RWPE2 (cell line): ENCODE measurements around the gene ATP7A.

Experiments
- ATAC-seq: fragments of 200-7000 bp; cut with Tn5 transposase; 3 replicates; pipeline ENCODE4 v1.9.1; 2021; ENCODE audit warnings: low read depth
- DNase-seq: peaks from one replicate; pipeline ENCODE4 v3.0.0-alpha.2; 2020; ENCODE audit warnings: low spot score
- H3K27ac ChIP-seq: fragments of 450-650 bp; 2 replicates; pipeline ENCODE4 v1.5.1; 2017; ENCODE audit warnings: mild to moderate bottlenecking; ENCODE audit not compliant: poor library complexity, severe bottlenecking
- H3K27me3 ChIP-seq: fragments of 250-450 bp; sonication (Bioruptor Pico); 2 replicates; pipeline ENCODE4 v1.5.1; 2021; ENCODE audit warnings: mild to moderate bottlenecking, moderate library complexity; ENCODE audit not compliant: insufficient read depth, poor library complexity, severe bottlenecking
- H3K36me3 ChIP-seq: fragments of 250-450 bp; sonication (Bioruptor Pico); 2 replicates; pipeline ENCODE4 v1.5.1; 2020; ENCODE audit warnings: low read depth, mild to moderate bottlenecking, moderate library complexity
- H3K4me1 ChIP-seq: fragments of 250-450 bp; sonication (Bioruptor Pico); 2 replicates; pipeline ENCODE4 v1.5.1; 2021; ENCODE audit warnings: mild to moderate bottlenecking, moderate library complexity; ENCODE audit not compliant: insufficient read depth, poor library complexity, severe bottlenecking
- H3K4me3 ChIP-seq: fragments of 250-450 bp; sonication (Bioruptor Pico); 2 replicates; pipeline ENCODE4 v1.5.1; 2021; ENCODE audit warnings: mild to moderate bottlenecking, moderate library complexity; ENCODE audit not compliant: severe bottlenecking
- H3K9me3 ChIP-seq: fragments of 250-450 bp; sonication (Bioruptor Pico); 2 replicates; pipeline ENCODE4 v1.5.1; 2021; ENCODE audit warnings: mild to moderate bottlenecking, moderate library complexity; ENCODE audit not compliant: severe bottlenecking
- CTCF ChIP-seq: fragments of 450-650 bp; IDR thresholded peaks from one replicate; pipeline ENCODE4 v1.5.1; 2017; ENCODE audit warnings: mild to moderate bottlenecking, moderate library complexity; ENCODE audit not compliant: poor library complexity, severe bottlenecking

The ATP7A gene

GRCh38 chrX:77894921-77895886 is 15.3 kb upstream of the ATP7A start, which contains the start of gene MAGT1:
TSS of gene MAGT1 (minus strand) at chrX:77895435. CDS start at chrX:77895410, 25 bp downstream.
- ATAC-seq (peak; percentile 89), DNase-seq (peak; percentile 91)
- no peak for TF ChIP-seq CTCF

GRCh38 chrX:77899081-77899828 is 11.2 kb upstream of the ATP7A start, which contains the start of gene COX7B:
TSS of gene COX7B (plus strand) at chrX:77899468. CDS start at chrX:77899554, 86 bp downstream.
- DNase-seq, result peak; percentile 49
- peak; percentile 47 for TF ChIP-seq CTCF
- peak within 1 kb of the TSS; percentile 77 for H3K27ac ChIP-seq
- peaks cover 3% of the 10 kb centered on the region for H3K4me1 ChIP-seq
- H3K9me3 ChIP-seq, result no peaks in the 10 kb centered on the region
- H3K4me3 ChIP-seq, result peak within 1 kb of the TSS; percentile 48
- ATAC-seq, result peak; percentile 74
- no peaks in the 10 kb centered on the region for H3K27me3 ChIP-seq
- H3K36me3 ChIP-seq, result peaks cover 28% of the 10 kb centered on the region

More at GRCh38 chrX:77894921-77895886, 15.3 kb upstream of the ATP7A start, which contains the start of gene MAGT1:
- no peaks in the 10 kb centered on the region for H3K27me3 ChIP-seq
- peak within 1 kb of the TSS; percentile 51 for H3K27ac ChIP-seq
- H3K9me3 ChIP-seq, result no peaks in the 10 kb centered on the region
- H3K4me1 ChIP-seq, result peaks cover 3% of the 10 kb centered on the region
- peak within 1 kb of the TSS; percentile 55 for H3K4me3 ChIP-seq
- H3K36me3 ChIP-seq, result peaks cover 4% of the 10 kb centered on the region; the same call in 1 of the 2 replicates

- Histone ChIP-seq H3K27ac (peak overlapping the region; percentile 77), H3K9me3 (no peaks in the 10 kb centered on the region), H3K27me3 (no peaks in the 10 kb centered on the region), H3K36me3 (peaks cover 34% of the 10 kb centered on the region), H3K4me3 (peak overlapping the region; percentile 48), H3K4me1 (peaks cover 3% of the 10 kb centered on the region)
- ATAC-seq (no peak), DNase-seq (no peak)
- no peak for TF ChIP-seq CTCF
Observed at GRCh38 chrX:77900688-77901087, 9.8 kb upstream of the ATP7A start.

- Histone ChIP-seq H3K36me3 (peaks cover 34% of the 10 kb centered on the region), H3K4me3 (no peak overlapping the region), H3K27me3 (no peaks in the 10 kb centered on the region), H3K4me1 (peaks cover 3% of the 10 kb centered on the region), H3K27ac (no peak overlapping the region), H3K9me3 (no peaks in the 10 kb centered on the region)
- no peak for TF ChIP-seq CTCF
- ATAC-seq, result no peak
- DNase-seq, result no peak
Observed at GRCh38 chrX:77901506-77901905, 9.0 kb upstream of the ATP7A start.
